Trophoblast cell (in vitro differentiated cells and primary cell): ENCODE results near the gene GUCY1A1.

Experiments used
- DNase-seq, 2 donors: peaks; one replicate each; pipeline ENCODE4 v3.0.0-alpha.2; 2016
- H2AFZ ChIP-seq: 2 replicates; pipeline ENCODE4 v1.6.1; 2013; ENCODE audit warnings: low read length, moderate library complexity, mild to moderate bottlenecking; ENCODE audit not compliant: insufficient read depth, poor library complexity
- H2AK5ac ChIP-seq: 2 replicates; pipeline ENCODE4 v1.6.1; 2013; ENCODE audit warnings: mild to moderate bottlenecking, low read length
- H2BK120ac ChIP-seq: 2 replicates; pipeline ENCODE4 v1.6.1; 2013; ENCODE audit warnings: low read length, mild to moderate bottlenecking, moderate library complexity; ENCODE audit not compliant: insufficient read depth, poor library complexity
- H2BK12ac ChIP-seq: 2 replicates; pipeline ENCODE4 v1.6.1; 2013; ENCODE audit warnings: mild to moderate bottlenecking, low read length, moderate library complexity
- H2BK5ac ChIP-seq: 2 replicates; pipeline ENCODE4 v1.6.1; 2013; ENCODE audit warnings: low read length, low read depth, moderate library complexity, mild to moderate bottlenecking; ENCODE audit not compliant: poor library complexity
- H3K14ac ChIP-seq: 2 replicates; pipeline ENCODE4 v1.6.1; 2013; ENCODE audit warnings: mild to moderate bottlenecking, low read length
- H3K18ac ChIP-seq: 2 replicates; pipeline ENCODE4 v1.6.1; 2013; ENCODE audit warnings: mild to moderate bottlenecking, low read length
- H3K23ac ChIP-seq: 2 replicates; pipeline ENCODE4 v1.6.1; 2013; ENCODE audit warnings: low read length
- H3K27ac ChIP-seq: 2 replicates; pipeline ENCODE4 v1.5.1; 2013; ENCODE audit warnings: low read depth, mild to moderate bottlenecking, inconsistent platforms, low read length, moderate library complexity
- H3K27me3 ChIP-seq: 2 replicates; pipeline ENCODE4 v1.6.1; 2013; ENCODE audit warnings: inconsistent platforms, mild to moderate bottlenecking, low read length, moderate library complexity; ENCODE audit not compliant: insufficient read depth
- H3K36me3 ChIP-seq, 2 experiments: 1 replicate in 1 of 2; 2 replicates in 1 of 2; pipeline ENCODE4 v1.6.1; 2013; ENCODE audit warnings: low read length in 2 of 2, mild to moderate bottlenecking in 2 of 2, moderate library complexity in 1 of 2; ENCODE audit not compliant: insufficient read depth in 2 of 2, control insufficient read depth in 1 of 2
- H3K4ac ChIP-seq: 2 replicates; pipeline ENCODE4 v1.6.1; 2013; ENCODE audit warnings: low read depth, mild to moderate bottlenecking, low read length, moderate library complexity
- H3K4me1 ChIP-seq, 2 experiments: 1 replicate in 1 of 2; 2 replicates in 1 of 2; pipeline ENCODE4 v1.6.1; 2013; ENCODE audit warnings: low read length in 2 of 2, mild to moderate bottlenecking in 2 of 2, moderate library complexity in 1 of 2; ENCODE audit not compliant: insufficient read depth in 2 of 2, control insufficient read depth in 1 of 2
- H3K4me2 ChIP-seq: 2 replicates; pipeline ENCODE4 v1.6.1; 2013; ENCODE audit warnings: inconsistent platforms, mild to moderate bottlenecking, low read length, moderate library complexity
- H3K4me3 ChIP-seq: 2 replicates; pipeline ENCODE4 v1.5.1; 2013; ENCODE audit warnings: mild to moderate bottlenecking, low read depth, low read length, inconsistent platforms
- H3K79me1 ChIP-seq: one replicate; pipeline ENCODE4 v1.6.1; 2013; ENCODE audit warnings: low read length
- H3K79me2 ChIP-seq: 2 replicates; pipeline ENCODE4 v1.6.1; 2013; ENCODE audit warnings: low read length, mild to moderate bottlenecking; ENCODE audit not compliant: control insufficient read depth, insufficient read depth, poor library complexity
- H3K9ac ChIP-seq: 2 replicates; pipeline ENCODE4 v1.6.1; 2013; ENCODE audit warnings: mild to moderate bottlenecking, low read length
- H3K9me3 ChIP-seq: 2 replicates; pipeline ENCODE4 v1.6.1; 2013; ENCODE audit warnings: low read depth, mild to moderate bottlenecking, control low read depth, inconsistent platforms, low read length; ENCODE audit not compliant: insufficient read depth
- H4K12ac ChIP-seq: 2 replicates; pipeline ENCODE4 v1.6.1; 2013; ENCODE audit warnings: low read depth, mild to moderate bottlenecking, low read length, moderate library complexity
- H4K8ac ChIP-seq: 2 replicates; pipeline ENCODE4 v1.6.1; 2013; ENCODE audit warnings: low read depth, mild to moderate bottlenecking, low read length, moderate library complexity
- H4K91ac ChIP-seq: one replicate; pipeline ENCODE4 v1.6.1; 2013; ENCODE audit warnings: low read depth, mild to moderate bottlenecking, low read length, moderate library complexity
- WGBS: extraction: QIAGEN DNeasy Blood & Tissue Kit; methylation state at CpG from one replicate; pipeline ENCODE4 v1.1.7; 2013; ENCODE audit warnings: missing lambda C conversion rate; ENCODE audit not compliant: insufficient read length, insufficient coverage; ENCODE audit errors: extremely low coverage; 5-methylcytosine and 5-hydroxymethylcytosine counted together

The GUCY1A1 gene

GRCh38 chr4:155693015-155693663 lies 26.5 kb downstream of the GUCY1A1 start:
- no peak overlapping the region for H4K91ac ChIP-seq
- no peak overlapping the region for H3K14ac ChIP-seq
- H3K27me3 ChIP-seq = no peaks in the 10 kb centered on the region
- no peaks in the 10 kb centered on the region for H3K79me2 ChIP-seq
- no peak overlapping the region for H2BK12ac ChIP-seq
- no peak overlapping the region for H2AFZ ChIP-seq
- H3K9ac ChIP-seq = no peak overlapping the region
- H3K4ac ChIP-seq = no peak overlapping the region
- H3K36me3 ChIP-seq = peaks cover 2 to 6% of the 10 kb centered on the region in 2 experiments
- H3K79me1 ChIP-seq = peaks cover 2% of the 10 kb centered on the region
- DNase-seq = no peak
- H3K4me2 ChIP-seq = no peak overlapping the region
- H3K23ac ChIP-seq = no peak overlapping the region
- H3K18ac ChIP-seq = no peak overlapping the region
- H2BK120ac ChIP-seq = no peak overlapping the region
- no CpG with 5 or more reads among the region's 4 CpGs for WGBS
- no peak overlapping the region for H2BK5ac ChIP-seq
- no peak overlapping the region for H3K27ac ChIP-seq
- no peak overlapping the region for H3K4me3 ChIP-seq
- H4K12ac ChIP-seq = no peak overlapping the region
- no peaks in the 10 kb centered on the region for H3K9me3 ChIP-seq
- H3K4me1 ChIP-seq = no peaks in the 10 kb centered on the region
- H2AK5ac ChIP-seq = no peak overlapping the region
- no peak overlapping the region for H4K8ac ChIP-seq

GRCh38 chr4:155694100-155694785 lies 27.6 kb downstream of the GUCY1A1 start:
- no peak for DNase-seq
- no CpG with 5 or more reads among the region's 2 CpGs for WGBS
- H3K27me3 ChIP-seq = no peaks in the 10 kb centered on the region

DNA sequence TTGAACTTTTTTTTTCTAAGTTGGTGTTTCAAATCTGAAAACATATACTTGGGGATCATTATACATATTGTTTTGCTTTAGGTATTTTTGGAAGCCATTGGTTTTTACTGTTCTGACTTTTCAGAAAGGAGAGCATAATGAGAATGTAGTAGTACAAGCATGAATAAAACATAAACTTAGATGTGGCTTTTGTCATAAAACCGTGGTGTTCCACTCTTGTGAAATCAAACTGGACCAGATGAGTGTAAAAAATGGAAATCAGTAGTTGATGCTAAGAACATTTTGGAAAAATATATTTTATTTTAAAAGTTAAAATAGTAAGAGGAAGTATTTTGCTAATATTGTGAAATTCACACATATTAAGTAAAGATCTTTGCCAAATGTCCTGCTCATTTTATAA lies 29.6 kb downstream of the GUCY1A1 start:
- Histone ChIP-seq H3K36me3 (peaks cover 2 to 8% of the 10 kb centered on the region in 2 experiments), H3K27me3 (no peaks in the 10 kb centered on the region), H3K9ac (no peak overlapping the region), H3K79me2 (no peaks in the 10 kb centered on the region), H2AK5ac (no peak overlapping the region), H2AFZ (no peak overlapping the region), H4K12ac (no peak overlapping the region), H3K9me3 (no peaks in the 10 kb centered on the region), H3K4me3 (no peak overlapping the region), H3K4ac (no peak overlapping the region), H3K14ac (no peak overlapping the region), H2BK120ac (no peak overlapping the region), H3K23ac (no peak overlapping the region), H2BK12ac (no peak overlapping the region), H4K8ac (no peak overlapping the region), H3K18ac (no peak overlapping the region), H3K4me2 (no peak overlapping the region), H4K91ac (no peak overlapping the region), H3K4me1 (no peaks in the 10 kb centered on the region), H3K27ac (no peak overlapping the region), H2BK5ac (no peak overlapping the region), H3K79me1 (no peaks in the 10 kb centered on the region)
- DNase-seq = no peak
- WGBS = no CpG with 5 or more reads among the region's 1 CpG

More at GRCh38 chr4:155694100-155694785, 27.6 kb downstream of the GUCY1A1 start:
- H2AK5ac ChIP-seq = no peak overlapping the region
- no peak overlapping the region for H2BK12ac ChIP-seq
- no peaks in the 10 kb centered on the region for H3K9me3 ChIP-seq
- H3K4me2 ChIP-seq = no peak overlapping the region
- H3K79me1 ChIP-seq = no peaks in the 10 kb centered on the region
- peaks cover 2 to 6% of the 10 kb centered on the region in 2 experiments for H3K36me3 ChIP-seq
- H3K4me1 ChIP-seq = no peaks in the 10 kb centered on the region
- no peak overlapping the region for H2AFZ ChIP-seq
- H2BK120ac ChIP-seq = no peak overlapping the region
- no peak overlapping the region for H3K14ac ChIP-seq
- H3K4me3 ChIP-seq = no peak overlapping the region
- peak overlapping the region; percentile 36 for H3K4ac ChIP-seq
- H3K18ac ChIP-seq = no peak overlapping the region
- H2BK5ac ChIP-seq = no peak overlapping the region
- no peak overlapping the region for H3K23ac ChIP-seq
- H4K8ac ChIP-seq = no peak overlapping the region
- H3K9ac ChIP-seq = no peak overlapping the region
- no peak overlapping the region for H3K27ac ChIP-seq
- no peak overlapping the region for H4K12ac ChIP-seq
- H4K91ac ChIP-seq = no peak overlapping the region
- H3K79me2 ChIP-seq = no peaks in the 10 kb centered on the region

- Histone ChIP-seq H3K18ac (no peak overlapping the region), H2BK120ac (no peak overlapping the region), H3K36me3 (peaks cover 3 to 10% of the 10 kb centered on the region in 2 experiments), H3K14ac (no peak overlapping the region), H3K4me1 (no peaks in the 10 kb centered on the region), H3K9me3 (no peaks in the 10 kb centered on the region), H2AK5ac (no peak overlapping the region), H4K12ac (no peak overlapping the region), H3K79me2 (no peaks in the 10 kb centered on the region), H3K27ac (no peak overlapping the region), H3K27me3 (no peaks in the 10 kb centered on the region), H4K8ac (no peak overlapping the region), H2BK12ac (no peak overlapping the region), H2AFZ (no peak overlapping the region), H3K9ac (no peak overlapping the region), H4K91ac (no peak overlapping the region), H3K4me3 (no peak overlapping the region), H3K23ac (no peak overlapping the region), H3K79me1 (no peaks in the 10 kb centered on the region), H3K4me2 (no peak overlapping the region), H3K4ac (no peak overlapping the region), H2BK5ac (no peak overlapping the region)
- no CpG with 5 or more reads among the region's 6 CpGs for WGBS
- DNase-seq = no peak
These were observed 30.1 kb downstream of the GUCY1A1 start for GRCh38 chr4:155696726-155697125.
